HG03135 (cell line): Measurements from ENCODE around the gene CCBE1.
"Not testable (repeated sequence)": the region's sequence is repeated elsewhere in the genome, so short reads cannot be mapped to it uniquely, and the experiment has no call there.

Experiments used
- ATAC-seq: cut with Tn5 transposase; IDR thresholded peaks from one replicate; pipeline ENCODE4 v1.9.1; 2021; ENCODE audit warnings: mild to moderate bottlenecking, moderate library complexity; ENCODE audit not compliant: unreplicated experiment

Gene CCBE1

GRCh38 chr18:59658941-59659340 is 38.3 kb downstream of the CCBE1 start:
- no peak for ATAC-seq

DNA sequence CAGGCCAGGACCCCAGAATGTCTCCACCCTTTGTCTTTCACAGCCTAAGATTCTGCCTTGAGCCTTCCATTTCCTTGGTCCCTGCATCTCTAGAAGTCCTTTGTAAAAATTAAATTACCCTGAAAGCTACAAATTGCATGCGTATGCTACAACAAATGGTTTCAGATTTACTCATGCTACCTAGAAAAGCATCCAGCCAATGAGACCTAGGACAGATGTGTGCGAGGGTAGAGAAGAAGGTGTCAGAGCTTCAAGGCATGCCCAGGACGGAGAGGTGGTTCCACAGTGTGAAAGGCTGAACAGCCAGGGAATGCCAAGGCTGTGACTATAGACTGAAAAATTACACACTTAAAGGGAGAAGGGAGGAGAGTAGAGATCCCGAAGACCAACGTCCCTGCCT is 40.2 kb downstream of the CCBE1 start:
- ATAC-seq = no peak

GRCh38 chr18:59656373-59656887 is 40.8 kb downstream of the CCBE1 start:
- ATAC-seq = no peak

DNA sequence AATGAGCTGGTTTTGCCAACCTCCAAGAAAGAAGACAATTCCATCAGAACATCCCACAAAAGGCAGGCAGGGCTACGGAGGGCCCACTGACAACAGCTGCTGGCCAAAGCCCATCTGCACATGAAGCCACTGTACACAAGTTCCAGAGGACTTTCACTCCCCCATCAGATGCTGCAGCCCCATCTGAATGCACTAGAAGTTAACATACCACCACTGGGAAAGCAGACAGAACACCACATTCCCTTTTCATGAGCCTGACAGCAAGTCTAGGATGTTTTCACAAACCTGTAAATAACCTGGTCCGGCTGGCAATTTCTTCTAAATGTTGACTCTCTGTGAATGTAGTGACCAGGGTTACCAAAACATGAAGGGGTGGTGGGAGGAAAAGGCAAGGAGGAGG is 41.5 kb downstream of the CCBE1 start:
- ATAC-seq = no peak

- ATAC-seq = no peak
Observed at GRCh38 chr18:59651071-59651470, 46.2 kb downstream of the CCBE1 start.

GRCh38 chr18:59650266-59650820 is 46.9 kb downstream of the CCBE1 start:
- ATAC-seq = no peak

DNA sequence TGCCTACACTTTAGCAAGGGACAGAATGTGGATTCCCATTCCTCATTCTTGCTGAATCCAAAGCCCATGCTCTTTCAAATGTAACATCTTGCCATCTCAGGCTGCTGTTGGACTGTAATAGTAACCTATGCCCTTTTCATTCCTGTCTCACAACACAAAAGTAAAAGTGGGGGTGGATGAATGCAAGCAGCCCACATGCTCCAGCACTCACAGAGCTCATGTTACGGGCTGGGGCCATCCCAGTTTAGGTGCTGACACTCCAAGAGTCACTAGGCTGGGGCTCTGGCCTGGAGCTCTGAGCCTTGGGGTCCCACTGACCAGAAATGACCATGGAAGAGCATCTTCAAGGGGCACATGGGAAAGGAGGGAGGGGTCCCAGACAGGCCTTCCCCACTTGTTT is 47.6 kb downstream of the CCBE1 start:
- no peak for ATAC-seq

- ATAC-seq = not testable (repeated sequence)
Observed at GRCh38 chr18:59648469-59648868, 48.8 kb downstream of the CCBE1 start.

DNA sequence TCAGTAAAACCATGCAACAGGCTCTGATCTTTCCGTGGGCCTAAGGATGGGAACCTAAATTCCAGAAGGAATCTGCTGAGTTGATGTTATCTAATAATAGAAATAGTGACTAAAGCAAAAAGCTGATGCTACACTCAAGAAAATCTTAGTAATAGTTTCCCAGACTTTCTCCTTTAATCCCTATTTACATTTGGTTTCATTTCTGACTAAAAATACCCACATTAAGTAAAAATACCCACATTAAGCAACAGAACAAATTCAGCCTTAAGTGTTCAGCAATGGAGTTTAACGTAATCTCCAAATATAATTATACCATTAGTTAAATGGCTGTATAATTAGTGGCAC is 50.3 kb downstream of the CCBE1 start:
- no peak for ATAC-seq

DNA sequence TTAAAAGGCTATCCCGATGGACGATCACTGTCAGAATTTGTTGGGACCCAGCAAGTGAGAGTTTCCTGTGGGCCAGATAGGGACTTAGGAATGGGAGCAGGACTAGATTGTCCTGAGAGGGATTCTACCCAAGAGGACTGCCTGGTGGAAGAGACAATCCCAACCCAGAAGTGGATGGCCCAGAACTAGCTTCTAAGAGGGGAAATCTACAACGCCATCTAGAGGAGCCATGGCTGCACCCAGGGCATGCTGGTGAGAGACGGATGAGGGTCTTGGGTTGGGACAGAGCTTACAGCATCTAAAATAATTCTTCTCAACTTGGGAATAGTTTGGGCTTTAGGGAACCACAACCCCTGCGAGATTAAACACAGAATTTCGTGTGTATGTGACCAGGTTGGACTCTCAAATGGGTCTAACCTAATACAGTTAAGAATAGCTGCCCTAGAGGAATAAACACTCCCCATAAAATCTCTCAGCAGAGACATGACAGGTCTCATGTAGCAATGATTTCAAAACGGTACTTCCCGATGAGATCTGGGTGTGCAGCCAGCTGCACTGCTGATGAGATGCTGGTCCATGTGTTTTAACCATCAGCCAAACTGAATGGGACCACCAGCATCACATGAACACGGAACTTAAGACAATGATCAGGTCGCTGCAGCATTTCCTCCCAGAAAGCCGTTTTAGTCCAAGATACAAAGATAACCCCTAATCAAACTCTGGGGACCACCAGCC is 50.8 kb downstream of the CCBE1 start:
- no peak for ATAC-seq

DNA sequence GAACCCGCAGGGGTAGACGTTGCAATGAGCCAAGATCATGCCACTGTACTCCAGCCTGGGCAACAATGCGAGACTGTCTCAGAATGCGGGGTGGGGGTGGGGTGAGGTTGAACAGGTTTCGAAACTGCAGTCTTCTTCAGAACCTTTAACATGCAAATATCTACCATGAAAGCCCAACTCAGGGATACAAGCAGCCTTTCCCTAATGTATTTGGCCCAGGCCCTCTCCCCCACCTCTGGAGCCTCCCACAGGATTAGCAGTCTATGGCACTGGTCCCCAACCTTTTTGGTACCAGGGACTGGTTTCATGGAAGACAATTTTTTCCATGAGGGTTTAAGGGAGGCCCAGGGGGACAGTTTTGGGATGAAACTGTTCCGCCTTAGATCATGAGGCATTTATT is 53.5 kb downstream of the CCBE1 start:
- no peak for ATAC-seq

DNA sequence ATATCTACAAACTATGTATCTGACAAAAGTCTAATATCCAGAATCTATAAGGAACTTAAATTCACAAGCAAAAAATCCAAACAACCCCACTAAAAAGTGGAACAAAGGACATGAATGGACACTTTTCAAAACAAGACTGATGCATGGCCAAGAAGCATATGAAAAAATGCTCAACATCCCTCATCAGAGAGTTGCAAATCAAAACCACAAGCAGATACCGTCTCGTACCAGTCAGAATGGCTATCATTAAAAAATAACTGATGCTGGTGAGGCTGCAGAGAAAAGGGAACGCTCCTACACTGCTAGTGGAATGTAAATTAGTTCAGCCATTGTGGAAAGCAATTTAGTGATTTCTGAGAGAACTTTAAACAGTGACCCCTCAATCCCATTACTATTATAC is 56.5 kb downstream of the CCBE1 start:
- no peak for ATAC-seq

DNA sequence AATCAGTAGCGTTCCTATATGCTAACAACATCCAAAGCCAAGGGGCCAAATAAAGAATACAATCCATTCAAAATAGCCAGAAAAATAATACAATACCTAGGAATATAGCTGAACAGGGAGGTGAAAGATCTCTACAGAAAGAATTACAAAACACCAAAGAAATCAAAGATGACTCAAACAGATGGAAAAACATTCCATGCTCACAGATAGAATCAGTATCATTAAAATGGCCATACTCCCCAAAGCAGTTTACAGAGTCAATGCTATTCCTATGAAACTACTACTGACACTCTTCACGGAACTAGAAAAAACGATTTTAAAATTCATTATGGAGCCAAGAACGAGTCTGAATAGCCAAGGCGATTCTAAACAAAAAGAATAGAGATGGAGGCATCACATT is 57.4 kb downstream of the CCBE1 start:
- ATAC-seq = no peak

DNA sequence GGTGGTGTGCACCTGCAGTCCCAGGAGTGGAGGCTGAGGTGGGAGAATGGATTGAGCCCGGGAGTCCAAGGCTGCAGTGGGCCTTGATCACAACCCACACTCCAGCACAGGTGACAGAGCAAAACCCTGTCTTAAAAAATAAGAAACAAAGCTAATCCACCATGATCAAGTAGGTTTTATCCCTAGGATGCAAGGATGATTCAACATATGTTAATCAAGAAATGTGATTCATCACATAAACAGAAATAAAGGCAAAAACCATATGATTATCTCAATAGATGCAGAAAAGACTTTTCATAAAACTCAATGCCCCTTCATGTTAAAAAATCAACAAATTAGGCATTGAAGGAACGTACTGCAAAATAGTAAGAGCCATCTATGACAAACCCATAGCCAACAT is 58.1 kb downstream of the CCBE1 start:
- no peak for ATAC-seq

DNA sequence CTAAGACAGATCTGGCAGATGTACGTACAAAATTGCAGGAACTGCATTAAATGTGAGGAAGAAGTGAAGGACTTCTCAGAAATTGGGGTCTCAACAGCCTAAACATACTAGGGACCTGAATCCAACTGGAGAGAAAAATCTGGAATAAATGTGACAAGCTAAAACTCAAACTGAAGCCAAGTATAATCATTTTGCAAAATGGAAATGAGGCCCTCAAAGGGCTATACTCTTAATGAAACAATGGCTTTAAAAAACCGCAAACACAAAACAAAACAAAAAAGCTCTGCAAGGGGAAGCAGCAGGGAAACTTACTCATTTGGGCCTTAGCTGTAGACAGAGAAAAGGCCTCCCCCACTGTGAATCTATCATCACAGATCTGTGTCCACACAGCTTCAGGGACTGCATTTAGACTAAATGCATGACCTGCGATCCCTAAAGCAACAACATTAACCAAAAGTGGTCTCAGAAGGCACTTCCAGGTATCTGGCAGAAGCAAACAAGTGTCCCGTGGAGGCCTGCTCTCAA is 63.2 kb downstream of the CCBE1 start:
- no peak for ATAC-seq

DNA sequence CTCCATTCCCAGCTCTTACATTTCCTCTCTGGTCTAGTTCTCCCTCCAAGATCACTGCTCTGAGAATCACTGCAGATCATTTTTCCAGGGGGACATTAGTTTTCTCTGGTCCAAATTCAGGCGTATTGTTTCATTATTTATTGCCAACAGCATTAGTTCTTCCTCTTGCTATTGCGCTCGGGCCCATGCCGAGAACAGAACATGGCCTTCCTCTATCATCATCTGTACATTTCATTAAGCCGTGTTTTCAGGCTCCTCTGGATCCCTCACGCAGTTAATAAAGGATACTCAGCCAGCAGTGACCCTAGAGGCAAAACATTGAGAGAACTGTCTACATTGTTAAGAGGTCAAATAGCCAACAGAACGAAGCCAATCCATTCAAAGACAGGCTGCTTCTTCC is 63.9 kb downstream of the CCBE1 start:
- ATAC-seq = no peak

GRCh38 chr18:59631583-59632181 is 65.5 kb downstream of the CCBE1 start:
- no peak for ATAC-seq

- ATAC-seq = no peak
Observed at GRCh38 chr18:59629894-59630293, 67.3 kb downstream of the CCBE1 start.

DNA sequence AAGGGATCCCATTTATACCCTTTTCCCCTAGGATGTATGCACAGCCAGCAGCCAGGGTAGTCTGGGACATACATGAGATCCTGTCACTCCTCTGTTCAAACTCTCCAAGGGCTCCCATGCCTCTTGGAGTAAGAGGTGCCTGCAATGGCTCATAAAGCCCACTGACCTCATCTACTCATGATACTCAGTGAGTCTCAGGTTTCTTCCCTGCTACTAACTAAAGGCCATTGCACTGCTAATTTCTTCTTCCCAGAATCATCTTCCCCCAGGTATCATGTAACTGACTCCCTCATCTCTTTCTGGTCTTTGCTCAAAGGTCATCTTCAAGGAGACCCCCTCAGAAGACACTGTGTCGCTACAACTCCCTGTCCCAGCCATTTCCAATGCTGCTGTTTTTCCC is 68.2 kb downstream of the CCBE1 start:
- ATAC-seq = no peak

GRCh38 chr18:59627414-59627813 is 69.8 kb downstream of the CCBE1 start:
- no peak for ATAC-seq

DNA sequence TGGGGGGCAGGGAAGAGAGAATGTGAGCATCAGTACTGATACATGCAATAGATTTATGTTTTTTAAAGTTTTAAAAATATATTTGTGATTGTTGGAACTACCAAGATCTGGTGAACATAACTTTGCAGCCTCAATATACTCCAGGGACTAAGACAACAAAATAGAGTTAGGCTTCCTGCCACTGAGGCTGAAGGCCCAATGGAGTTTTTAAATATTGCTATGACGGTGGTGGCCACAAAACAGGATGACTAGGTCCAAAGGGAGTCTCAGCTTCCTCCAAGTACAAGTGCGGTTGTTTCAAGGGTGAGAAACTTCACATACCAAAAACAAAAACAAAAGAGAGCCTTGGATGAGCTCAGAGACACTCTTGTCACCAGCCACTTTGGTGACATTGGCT is 72.9 kb downstream of the CCBE1 start:
- no peak for ATAC-seq
